GM23248 (cell line): ENCODE results near the gene TDRD12. TPM values are rescaled to one million over a fixed set of nuclear protein-coding genes. Genes with fewer than 3 reads are reported as not detected.

ENCODE experiments used
- DNase-seq: peaks from one replicate; pipeline ENCODE4 v3.0.0-alpha.2; 2015
- H2AFZ ChIP-seq: fragments of 200-600 bp; sonication (generic); 2 replicates; pipeline ENCODE4 v1.6.1; 2016; ENCODE audit warnings: antibody characterized with exemption
- H3F3A ChIP-seq: fragments of 200-600 bp; sonication (generic); 2 replicates; pipeline ENCODE4 v1.6.1; 2016; ENCODE audit warnings: mild to moderate bottlenecking, antibody characterized with exemption, mixed run types; ENCODE audit not compliant: insufficient read depth
- H3K27ac ChIP-seq: fragments of 200-600 bp; sonication (generic); 2 replicates; pipeline ENCODE4 v1.5.1; 2016; ENCODE audit warnings: mild to moderate bottlenecking
- H3K27me3 ChIP-seq: fragments of 200-600 bp; sonication (generic); replicated peaks from 2 replicates; pipeline ENCODE4 v1.6.1; 2016; ENCODE audit warnings: mild to moderate bottlenecking; ENCODE audit not compliant: insufficient read depth
- H3K36me3 ChIP-seq: fragments of 200-600 bp; sonication (generic); 2 replicates; pipeline ENCODE4 v1.6.1; 2016; ENCODE audit warnings: low read depth, mild to moderate bottlenecking
- H3K4me1 ChIP-seq: fragments of 200-600 bp; sonication (generic); 2 replicates; pipeline ENCODE4 v1.6.1; 2016; ENCODE audit warnings: mild to moderate bottlenecking; ENCODE audit not compliant: insufficient read depth
- H3K4me2 ChIP-seq: fragments of 200-600 bp; sonication (generic); one replicate; pipeline ENCODE4 v1.6.1; 2016; ENCODE audit warnings: mild to moderate bottlenecking; ENCODE audit not compliant: unreplicated experiment
- H3K4me3 ChIP-seq: fragments of 200-600 bp; sonication (generic); 2 replicates; pipeline ENCODE4 v1.5.1; 2016; ENCODE audit warnings: mild to moderate bottlenecking
- H3K79me2 ChIP-seq: fragments of 200-600 bp; sonication (generic); 2 replicates; pipeline ENCODE4 v1.6.1; 2016; ENCODE audit warnings: mild to moderate bottlenecking; ENCODE audit not compliant: insufficient read depth
- H3K9ac ChIP-seq: fragments of 200-600 bp; sonication (generic); 2 replicates; pipeline ENCODE4 v1.6.1; 2016; ENCODE audit warnings: mild to moderate bottlenecking
- H3K9me2 ChIP-seq: fragments of 200-600 bp; sonication (generic); 2 replicates; pipeline ENCODE4 v1.6.1; 2016; ENCODE audit warnings: mixed run types, mild to moderate bottlenecking, moderate library complexity; ENCODE audit not compliant: insufficient read depth
- H3K9me3 ChIP-seq: fragments of 200-600 bp; sonication (generic); one replicate; pipeline ENCODE4 v1.6.1; 2017; ENCODE audit warnings: low read depth
- H4K20me1 ChIP-seq: fragments of 200-600 bp; sonication (generic); 2 replicates; pipeline ENCODE4 v1.6.0; 2016; ENCODE audit not compliant: insufficient read depth
- EZH2 ChIP-seq: fragments of 200-600 bp; sonication (generic); IDR thresholded peaks from 2 replicates; pipeline ENCODE4 v1.6.1; 2018; ENCODE audit warnings: antibody characterized with exemption, mild to moderate bottlenecking; ENCODE audit not compliant: insufficient read depth, poor library complexity, severe bottlenecking
- EZH2phosphoT487 ChIP-seq: fragments of 200-600 bp; sonication (generic); IDR thresholded peaks from 2 replicates; pipeline ENCODE4 v1.6.1; 2018; ENCODE audit warnings: antibody characterized with exemption, moderate library complexity, mild to moderate bottlenecking, low read depth; ENCODE audit not compliant: insufficient read depth
- WGBS, 2 experiments: methylation state at CpG; one replicate each; pipeline ENCODE4 v1.1.6; 2015 to 2017; ENCODE audit warnings: low lambda C conversion rate in 2 of 2, low coverage in 1 of 2; ENCODE audit errors: missing lambda C conversion rate in 2 of 2; 5-methylcytosine and 5-hydroxymethylcytosine counted together
- in situ Hi-C: fragments of 300-500 bp; cut with MboI; formaldehyde crosslinking; loops from 2 replicates; pipeline ENCODE4 v1.15.0; 2020
- polyA plus RNA-seq: library from polyadenylated mRNA; unstranded; fragments of >200 nt; fragmentation: Nextera tagmentation; extraction: Ambion mirVana; gene quantifications from 2 replicates; pipeline ENCODE4 v1.2.1, GENCODE V29; 2016
- total RNA-seq: library from RNA; depleted of rRNA; stranded (reverse); fragments of >200 nt; shearing (Covaris generic); gene quantifications from 2 replicates; pipeline ENCODE4 v1.2.3, GENCODE V29; 2014

Gene TDRD12
- total and polyA plus RNA-seq, 2 experiments from 2014 or later = 0.09 to 0.22 TPM

- H3K4me3 ChIP-seq = no peak overlapping the region
- H3K9me2 ChIP-seq = no peaks in the 10 kb centered on the region
- in situ Hi-C loops = no loop called here
- H3F3A ChIP-seq = no peaks in the 10 kb centered on the region
- DNase-seq = no peak
- H3K9ac ChIP-seq = no peak overlapping the region
- no peak overlapping the region for H3K4me2 ChIP-seq
- H3K4me1 ChIP-seq = no peaks in the 10 kb centered on the region
- no peaks in the 10 kb centered on the region for H4K20me1 ChIP-seq
- H2AFZ ChIP-seq = no peak overlapping the region
- 31 to 32% methylated on average over 5 of the region's 5 CpGs for WGBS, 2 experiments
- no peaks in the 10 kb centered on the region for H3K36me3 ChIP-seq
- no peaks in the 10 kb centered on the region for H3K9me3 ChIP-seq
- TF ChIP-seq EZH2 = no peak
- no peak for TF ChIP-seq EZH2phosphoT487
- H3K27me3 ChIP-seq = no peaks in the 10 kb centered on the region
- no peak overlapping the region for H3K27ac ChIP-seq
- H3K79me2 ChIP-seq = no peaks in the 10 kb centered on the region
Observed at GRCh38 chr19:32857584-32857983, 138.0 kb downstream of the TDRD12 start.

- Histone ChIP-seq H3K79me2 (no peaks in the 10 kb centered on the region), H3K4me1 (no peaks in the 10 kb centered on the region), H3K36me3 (no peaks in the 10 kb centered on the region), H2AFZ (no peak overlapping the region), H3K27me3 (no peaks in the 10 kb centered on the region), H3K4me2 (no peak overlapping the region), H3K9me2 (no peaks in the 10 kb centered on the region), H3K27ac (no peak overlapping the region), H3K9ac (no peak overlapping the region), H3K9me3 (no peaks in the 10 kb centered on the region), H3F3A (no peaks in the 10 kb centered on the region), H3K4me3 (no peak overlapping the region), H4K20me1 (no peaks in the 10 kb centered on the region)
- in situ Hi-C loops = no loop called here
- 61 to 70% methylated on average over 13 of the region's 13 CpGs for WGBS, 2 experiments
- TF ChIP-seq EZH2 = no peak
- TF ChIP-seq EZH2phosphoT487 = no peak
- no peak for DNase-seq
Observed at GRCh38 chr19:32858155-32858554, 138.6 kb downstream of the TDRD12 start.

GRCh38 chr19:32858559-32858958 lies 139.0 kb downstream of the TDRD12 start:
- H3K4me3 ChIP-seq = no peak overlapping the region
- H3K36me3 ChIP-seq = no peaks in the 10 kb centered on the region
- H3K79me2 ChIP-seq = no peaks in the 10 kb centered on the region
- no peaks in the 10 kb centered on the region for H4K20me1 ChIP-seq
- no peaks in the 10 kb centered on the region for H3K9me2 ChIP-seq
- TF ChIP-seq EZH2 = no peak
- TF ChIP-seq EZH2phosphoT487 = no peak
- no peak overlapping the region for H2AFZ ChIP-seq
- no peaks in the 10 kb centered on the region for H3F3A ChIP-seq
- H3K4me2 ChIP-seq = no peak overlapping the region
- no peak for DNase-seq
- no peaks in the 10 kb centered on the region for H3K4me1 ChIP-seq
- H3K27ac ChIP-seq = no peak overlapping the region
- no peaks in the 10 kb centered on the region for H3K27me3 ChIP-seq
- in situ Hi-C loops = no loop called here
- WGBS, 2 experiments = 81 to 83% methylated on average over 10 of the region's 10 CpGs
- H3K9ac ChIP-seq = no peak overlapping the region
- H3K9me3 ChIP-seq = no peaks in the 10 kb centered on the region

GRCh38 chr19:32859591-32859990 lies 140.0 kb downstream of the TDRD12 start:
- no peaks in the 10 kb centered on the region for H3K79me2 ChIP-seq
- H3K4me2 ChIP-seq = no peak overlapping the region
- no peak for TF ChIP-seq EZH2phosphoT487
- no peak for TF ChIP-seq EZH2
- H3K4me3 ChIP-seq = no peak overlapping the region
- in situ Hi-C loops = no loop called here
- H3F3A ChIP-seq = no peaks in the 10 kb centered on the region
- no peaks in the 10 kb centered on the region for H3K36me3 ChIP-seq
- no peaks in the 10 kb centered on the region for H3K27me3 ChIP-seq
- no peaks in the 10 kb centered on the region for H3K9me2 ChIP-seq
- no peak overlapping the region for H2AFZ ChIP-seq
- H3K4me1 ChIP-seq = no peaks in the 10 kb centered on the region
- no peaks in the 10 kb centered on the region for H3K9me3 ChIP-seq
- H3K9ac ChIP-seq = no peak overlapping the region
- WGBS, 2 experiments = 80 to 81% methylated on average over 18 to 19 of the region's 19 CpGs
- no peaks in the 10 kb centered on the region for H4K20me1 ChIP-seq
- H3K27ac ChIP-seq = no peak overlapping the region
- no peak for DNase-seq

DNA sequence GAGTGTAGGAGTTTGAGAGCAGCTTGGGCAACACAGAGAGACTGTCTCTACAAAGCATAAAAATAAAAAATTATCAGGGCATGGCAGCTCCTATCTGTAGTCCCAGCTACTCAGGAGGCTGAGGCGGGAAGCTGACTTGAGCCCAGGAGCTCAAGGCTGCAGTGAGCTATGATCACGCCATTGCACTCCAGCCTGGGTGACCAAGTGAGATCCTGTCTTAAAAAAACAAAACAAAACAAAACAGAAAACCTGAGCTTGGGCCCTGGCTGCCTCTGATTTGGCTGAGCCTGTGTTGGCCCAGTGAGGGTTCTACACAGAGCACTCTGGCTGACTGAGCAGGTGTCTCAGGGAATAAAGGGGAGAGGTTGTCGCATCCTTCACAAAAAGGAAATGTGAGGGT lies 142.0 kb downstream of the TDRD12 start:
- no peaks in the 10 kb centered on the region for H3K27me3 ChIP-seq
- TF ChIP-seq EZH2 (no peak), EZH2phosphoT487 (no peak)
- H3K4me1 ChIP-seq = no peaks in the 10 kb centered on the region
- in situ Hi-C loops = no loop called here
- H3K79me2 ChIP-seq = no peaks in the 10 kb centered on the region
- no peaks in the 10 kb centered on the region for H4K20me1 ChIP-seq
- WGBS, 2 experiments = 80 to 83% methylated on average over 3 of the region's 3 CpGs
- H3K9me3 ChIP-seq = no peaks in the 10 kb centered on the region
- H3F3A ChIP-seq = no peaks in the 10 kb centered on the region
- no peaks in the 10 kb centered on the region for H3K9me2 ChIP-seq
- H3K4me2 ChIP-seq = no peak overlapping the region
- DNase-seq = no peak
- no peaks in the 10 kb centered on the region for H3K36me3 ChIP-seq
- H3K9ac ChIP-seq = no peak overlapping the region
- no peak overlapping the region for H3K4me3 ChIP-seq
- no peak overlapping the region for H3K27ac ChIP-seq
- no peak overlapping the region for H2AFZ ChIP-seq
